HL-60/S4 (cell line): Measurements from ENCODE around the gene HTRA3.

Source experiments
- in situ Hi-C: fragments of 300-500 bp; cut with MboI; formaldehyde crosslinking; loops from 2 replicates; pipeline ENCODE4 v1.14.3; 2022; ENCODE audit warnings: low sequenced_read_pairs

The HTRA3 gene

DNA sequence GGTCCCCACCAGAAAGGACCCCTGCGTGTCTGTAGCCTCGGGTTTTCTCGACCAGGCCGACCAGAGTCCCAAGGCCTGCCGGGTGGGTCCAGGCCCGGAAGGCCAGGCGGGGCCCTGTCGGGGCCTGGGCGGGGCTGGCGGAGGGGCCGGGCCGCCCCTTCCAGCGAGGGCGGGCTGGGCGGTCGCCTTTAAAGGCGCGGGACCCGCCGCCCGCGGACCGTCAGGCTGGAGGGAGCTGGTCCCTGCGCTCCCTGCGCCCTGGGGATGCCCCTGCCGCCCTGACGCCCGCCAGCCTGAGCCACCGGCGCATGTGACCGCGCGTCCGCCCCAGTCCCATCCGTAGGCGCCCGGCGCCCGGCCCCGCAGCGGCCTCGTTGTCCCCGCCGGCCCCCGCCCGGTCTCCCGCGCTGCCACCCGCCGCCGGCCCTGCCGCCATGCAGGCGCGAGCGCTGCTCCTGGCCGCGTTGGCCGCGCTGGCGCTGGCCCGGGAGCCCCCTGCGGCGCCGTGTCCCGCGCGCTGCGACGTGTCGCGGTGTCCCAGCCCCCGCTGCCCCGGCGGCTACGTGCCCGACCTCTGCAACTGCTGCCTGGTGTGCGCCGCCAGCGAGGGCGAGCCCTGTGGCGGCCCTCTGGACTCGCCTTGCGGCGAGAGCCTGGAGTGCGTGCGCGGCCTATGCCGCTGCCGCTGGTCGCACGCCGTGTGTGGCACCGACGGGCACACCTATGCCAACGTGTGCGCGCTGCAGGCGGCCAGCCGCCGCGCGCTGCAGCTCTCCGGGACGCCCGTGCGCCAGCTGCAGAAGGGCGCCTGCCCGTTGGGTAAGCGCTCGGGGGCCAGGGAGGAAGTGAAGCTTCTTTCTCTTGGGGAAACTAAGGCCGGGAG lies at the start of gene HTRA3:
TSS of gene HTRA3 (plus strand) at position 220 of the 883 bp plus-strand sequence. CDS start at position 435, 215 bp downstream.
- in situ Hi-C loops = no loop called here

DNA sequence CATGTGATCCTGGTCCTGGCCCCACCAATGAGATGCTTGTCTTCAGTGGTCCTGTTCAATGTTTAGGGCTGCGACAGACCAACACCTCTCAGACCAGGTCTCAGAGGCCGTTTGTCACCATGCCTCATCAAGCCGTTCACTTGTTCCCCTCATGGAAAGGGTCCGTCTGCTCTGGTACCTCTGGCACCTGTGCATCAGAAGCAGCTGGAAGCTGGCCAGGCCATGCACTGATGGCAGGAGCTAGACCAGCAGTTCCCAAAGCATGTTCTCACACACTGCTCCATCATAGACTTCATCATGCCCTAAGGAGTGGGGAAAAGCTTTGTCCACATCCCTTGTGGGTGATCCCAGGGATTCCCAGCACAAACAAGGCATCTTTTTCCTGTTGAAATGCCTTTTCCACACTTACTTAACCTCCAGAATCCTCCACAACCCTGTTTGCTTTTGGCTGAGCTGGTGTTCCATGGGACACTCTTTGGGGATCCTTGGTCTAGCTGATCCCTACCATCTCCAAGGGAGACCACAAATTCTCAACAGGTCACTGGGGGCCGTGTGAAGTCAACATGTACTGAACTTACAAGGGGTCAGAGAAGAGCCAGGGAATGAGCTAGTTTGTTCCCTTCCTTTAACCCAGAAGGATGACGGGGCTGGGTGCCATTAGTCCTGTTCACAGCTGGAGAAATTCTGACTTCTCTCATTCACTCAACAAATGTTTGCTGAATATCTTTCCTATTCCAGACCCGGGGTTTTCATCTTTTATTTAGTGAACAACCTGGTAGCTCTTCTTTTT lies 48.7 kb upstream of the HTRA3 start:
- in situ Hi-C loops = no loop called here

DNA sequence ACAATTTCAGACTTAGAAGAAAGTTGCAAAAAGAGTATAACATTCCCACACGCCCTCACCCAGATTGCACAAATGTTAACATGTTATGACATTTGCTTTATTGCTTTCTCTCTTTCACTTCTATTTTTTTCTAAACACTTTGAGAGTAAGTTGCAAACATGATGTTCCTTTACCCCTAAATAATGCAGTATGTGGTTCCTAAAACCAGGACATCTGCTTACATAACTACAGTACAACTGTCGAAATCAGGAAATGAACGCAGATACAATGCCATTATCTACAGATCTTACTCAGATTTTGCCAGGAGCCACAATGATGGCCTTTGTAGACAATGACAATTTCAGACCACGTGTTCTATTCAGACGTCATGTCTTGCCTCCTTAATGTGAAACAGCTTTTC lies 48.1 kb upstream of the HTRA3 start:
- in situ Hi-C loops = no loop called here

DNA sequence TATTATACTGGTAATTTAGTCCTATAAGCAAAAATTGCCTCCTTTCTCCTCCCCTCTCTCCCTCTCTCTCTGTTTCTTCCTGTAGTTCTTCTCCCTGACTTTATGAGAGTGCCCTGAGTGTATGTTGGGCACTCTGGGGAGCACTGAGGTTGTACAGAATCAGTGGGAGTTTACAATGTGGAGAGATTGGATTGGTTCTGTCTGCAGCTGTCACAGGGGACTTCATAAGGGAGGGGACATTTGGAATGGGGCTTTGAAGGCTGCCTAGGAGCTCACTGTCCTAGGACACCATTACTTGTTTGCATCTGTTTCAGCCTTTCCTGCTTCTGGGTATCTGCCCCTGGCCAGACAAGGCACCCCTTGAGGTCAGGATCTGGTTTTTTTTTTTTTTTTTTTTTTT lies 47.6 kb upstream of the HTRA3 start:
- in situ Hi-C loops = no loop called here

DNA sequence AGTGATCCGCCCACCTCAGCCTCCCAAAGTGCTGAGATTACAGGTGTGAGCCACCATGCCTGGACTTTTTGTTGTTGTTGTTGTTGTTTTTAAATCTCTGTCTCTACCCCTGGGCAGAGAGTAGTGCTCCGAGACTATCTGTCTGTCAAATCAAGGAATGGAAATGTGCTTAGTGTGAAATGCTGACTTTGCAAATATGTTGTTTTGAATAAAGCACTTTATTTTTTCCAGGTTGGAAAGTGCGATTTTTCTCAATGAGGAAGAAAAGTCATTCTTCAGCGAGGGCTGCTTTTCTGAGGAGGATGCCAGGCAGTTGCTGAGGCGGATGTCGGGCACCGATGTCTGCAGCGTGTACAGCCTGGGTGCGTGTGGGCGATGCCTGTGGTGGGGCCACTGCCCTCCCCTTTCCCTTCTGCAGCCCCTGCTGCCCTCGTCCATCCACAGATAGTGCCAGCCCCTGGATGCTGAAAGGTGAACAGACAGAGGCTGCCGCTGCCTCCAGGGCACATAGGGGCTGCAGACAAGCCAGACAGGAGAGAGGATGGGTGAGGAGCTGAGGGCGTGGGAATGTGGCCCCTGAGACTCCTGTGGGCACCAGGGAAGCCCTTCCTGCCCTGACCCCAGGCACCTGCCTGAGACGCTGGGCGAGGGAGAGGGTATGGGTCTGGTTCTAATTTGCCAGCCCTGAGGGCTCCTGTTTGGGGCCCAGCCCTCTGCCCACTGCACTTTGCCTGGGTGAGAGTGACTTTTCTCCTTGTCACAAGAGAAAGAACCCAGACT lies 46.8 kb upstream of the HTRA3 start:
- in situ Hi-C loops = no loop called here

DNA sequence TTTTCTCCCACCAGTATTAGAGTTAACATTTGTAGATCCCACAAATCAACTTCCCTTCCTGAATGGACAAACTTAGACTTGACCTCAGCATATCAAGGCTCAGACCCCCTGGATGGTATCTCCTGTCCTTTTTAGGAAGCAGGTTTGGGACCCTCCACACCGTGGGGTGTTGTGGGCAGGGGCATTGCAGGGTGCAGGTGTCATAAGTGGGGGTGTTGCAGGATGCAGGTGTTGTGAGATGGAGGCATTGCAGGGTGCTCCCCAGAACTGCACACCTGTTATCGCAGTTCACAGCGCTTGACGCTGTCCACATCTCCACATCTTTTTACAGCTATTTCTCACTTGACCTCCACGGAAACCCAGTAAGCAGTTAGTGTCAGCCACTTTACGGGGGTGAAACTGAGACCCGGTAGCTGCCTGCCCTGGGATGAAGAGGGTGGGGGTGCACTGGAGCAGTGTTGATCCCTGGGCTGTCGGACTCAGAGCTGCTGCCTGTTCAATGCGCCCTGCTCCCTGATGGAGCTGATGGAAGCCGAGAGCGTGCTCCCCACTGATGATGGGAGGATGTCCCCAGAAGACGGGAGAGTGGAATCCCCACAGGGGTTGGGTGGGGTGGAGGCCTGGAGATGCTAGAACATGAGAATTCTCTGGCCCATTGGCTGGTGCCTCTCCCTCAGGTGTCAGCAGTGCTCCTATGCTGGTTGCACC lies 45.1 kb upstream of the HTRA3 start:
- in situ Hi-C loops = no loop called here

DNA sequence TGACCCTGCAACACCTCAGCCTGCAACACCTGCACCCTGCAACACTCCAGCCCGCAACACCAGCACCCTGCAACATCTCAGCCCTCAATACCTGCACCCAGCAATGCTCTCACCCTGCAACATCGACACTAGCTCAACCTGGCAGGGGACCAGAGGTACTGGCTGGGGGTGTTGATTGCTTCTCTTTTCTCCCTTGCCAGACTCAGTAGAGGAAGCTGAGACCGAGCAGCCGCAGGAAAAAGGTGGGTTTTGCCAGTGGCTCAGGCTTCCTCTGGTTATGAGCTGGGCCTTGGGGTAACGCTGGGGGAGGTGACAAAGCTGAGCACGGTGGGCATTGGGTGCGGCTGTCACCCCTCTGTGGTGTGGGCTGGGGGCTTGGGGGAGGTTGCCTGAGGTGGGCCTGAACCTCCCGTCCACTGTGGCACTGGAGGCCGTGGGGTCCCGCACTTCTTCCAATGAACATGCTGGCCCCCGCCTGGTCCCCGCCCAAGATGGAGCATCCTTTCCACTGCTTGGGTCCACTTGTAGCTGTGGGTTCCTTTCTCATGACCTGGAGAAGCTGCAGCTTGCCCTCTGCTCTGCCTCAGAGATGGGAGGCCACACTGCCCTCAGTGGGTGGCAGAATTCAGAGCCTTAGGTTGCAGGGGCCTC lies 44.5 kb upstream of the HTRA3 start:
- in situ Hi-C loops = no loop called here

DNA sequence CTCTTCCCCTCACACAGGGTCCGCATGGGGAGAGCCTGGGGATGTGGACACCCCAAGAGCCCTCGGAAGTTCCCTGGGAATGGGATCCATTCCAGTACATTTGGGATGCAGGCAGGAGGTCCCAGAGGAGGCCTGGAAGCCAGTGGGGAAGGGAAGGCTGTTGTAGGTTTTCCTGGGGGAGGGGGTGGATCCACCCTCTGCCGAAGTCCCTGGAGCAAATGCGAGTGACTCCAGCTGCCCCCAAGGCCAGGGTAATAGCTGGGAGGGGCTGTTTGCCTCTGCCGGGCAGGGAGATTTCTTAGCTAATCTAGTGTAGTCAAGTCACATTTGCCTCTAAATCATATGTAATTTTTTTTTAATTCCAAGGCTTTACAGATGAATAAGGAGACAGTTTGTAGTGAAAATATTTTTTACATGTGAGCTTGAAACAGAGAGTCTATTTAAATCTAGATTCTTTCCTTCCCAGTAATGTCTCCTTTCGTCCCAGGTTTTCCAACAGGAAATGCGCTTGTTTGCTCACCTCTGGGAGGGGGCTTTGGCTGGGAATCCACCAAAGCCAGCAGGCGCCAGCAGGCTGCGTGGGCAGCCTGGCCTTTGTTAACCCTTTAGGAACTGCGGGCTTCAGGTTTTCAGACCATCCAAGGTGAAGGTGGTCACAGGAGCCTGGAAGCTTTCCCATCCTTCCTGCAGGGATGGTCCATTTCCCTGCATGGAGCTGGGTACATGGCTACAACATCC lies 43.7 kb upstream of the HTRA3 start:
- in situ Hi-C loops = no loop called here

DNA sequence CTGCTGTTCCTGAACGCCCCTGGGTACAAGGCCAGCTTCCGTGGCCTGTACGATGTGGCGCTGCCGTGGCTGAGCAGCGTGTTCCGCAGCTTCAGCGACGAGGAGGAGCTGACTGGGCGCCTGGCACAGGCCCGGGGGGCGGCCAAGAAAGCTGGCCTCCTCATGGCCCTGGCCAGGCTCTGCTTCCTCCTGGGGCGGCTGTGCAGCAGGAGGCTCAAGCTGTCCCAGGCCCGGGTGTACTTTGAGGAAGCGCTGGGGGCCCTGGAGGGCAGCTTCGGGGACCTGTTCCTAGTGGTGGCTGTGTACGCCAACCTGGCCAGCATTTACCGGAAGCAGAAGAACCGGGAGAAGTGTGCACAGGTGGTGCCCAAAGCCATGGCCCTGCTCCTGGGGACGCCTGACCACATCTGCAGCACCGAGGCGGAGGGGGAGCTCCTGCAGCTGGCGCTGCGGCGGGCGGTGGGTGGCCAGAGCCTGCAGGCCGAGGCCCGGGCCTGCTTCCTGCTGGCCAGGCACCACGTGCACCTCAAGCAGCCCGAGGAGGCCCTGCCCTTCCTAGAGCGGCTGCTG lies 42.3 kb upstream of the HTRA3 start:
- in situ Hi-C loops = no loop called here

DNA sequence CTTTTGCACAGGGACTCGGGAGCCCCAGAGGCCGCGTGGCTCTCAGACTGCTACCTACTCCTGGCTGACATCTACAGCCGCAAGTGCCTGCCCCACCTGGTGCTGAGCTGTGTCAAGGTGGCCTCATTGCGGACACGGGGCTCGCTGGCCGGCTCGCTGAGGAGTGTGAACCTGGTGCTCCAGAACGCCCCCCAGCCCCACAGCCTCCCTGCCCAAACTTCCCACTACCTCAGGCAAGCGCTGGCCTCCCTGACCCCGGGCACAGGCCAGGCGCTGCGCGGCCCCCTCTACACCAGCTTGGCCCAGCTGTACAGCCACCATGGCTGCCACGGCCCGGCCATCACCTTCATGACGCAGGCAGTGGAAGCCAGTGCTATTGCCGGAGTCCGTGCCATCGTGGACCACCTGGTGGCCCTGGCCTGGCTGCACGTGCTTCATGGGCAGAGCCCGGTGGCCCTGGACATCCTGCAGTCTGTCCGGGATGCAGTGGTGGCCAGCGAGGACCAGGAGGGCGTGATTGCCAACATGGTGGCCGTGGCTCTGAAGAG lies 41.7 kb upstream of the HTRA3 start:
- in situ Hi-C loops = no loop called here

DNA sequence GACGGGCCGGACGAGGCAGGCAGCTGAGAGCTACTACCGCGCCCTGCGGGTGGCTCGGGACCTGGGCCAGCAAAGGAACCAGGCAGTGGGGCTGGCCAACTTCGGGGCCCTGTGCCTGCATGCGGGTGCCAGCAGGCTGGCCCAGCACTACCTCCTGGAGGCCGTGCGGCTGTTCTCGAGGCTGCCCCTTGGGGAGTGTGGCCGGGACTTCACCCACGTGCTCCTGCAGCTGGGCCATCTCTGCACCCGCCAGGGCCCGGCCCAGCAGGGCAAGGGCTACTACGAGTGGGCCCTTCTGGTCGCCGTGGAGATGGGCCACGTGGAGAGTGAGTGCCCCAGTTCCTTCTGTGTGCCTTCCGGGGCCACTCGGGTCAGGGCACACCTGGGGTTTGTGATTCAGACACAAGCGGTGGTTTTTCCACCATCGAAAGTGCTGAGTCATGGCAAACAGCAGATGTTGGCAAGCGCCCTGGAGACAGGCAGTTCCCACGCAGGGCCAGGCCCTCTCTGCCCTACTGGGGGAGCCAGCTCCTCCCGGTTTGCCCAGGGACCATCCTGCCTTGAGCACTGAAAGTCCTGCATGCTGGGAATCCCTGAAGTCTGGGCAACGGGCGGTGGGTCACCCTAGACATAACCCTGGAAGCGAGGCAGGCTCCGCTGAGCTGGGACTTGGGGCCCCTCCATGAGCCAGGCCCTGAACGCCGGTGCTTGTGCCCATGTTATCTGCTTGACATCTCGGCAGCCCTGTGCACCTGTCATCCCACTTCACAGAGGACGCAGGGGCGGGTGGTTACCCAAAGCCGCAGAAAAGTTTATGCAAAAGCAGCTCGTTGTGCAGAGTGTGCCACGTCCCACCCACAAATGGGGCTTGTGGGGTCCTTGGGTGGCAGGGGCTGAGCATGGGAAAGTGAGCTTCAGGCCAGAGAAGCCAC lies 41.0 kb upstream of the HTRA3 start:
- in situ Hi-C loops = no loop called here

DNA sequence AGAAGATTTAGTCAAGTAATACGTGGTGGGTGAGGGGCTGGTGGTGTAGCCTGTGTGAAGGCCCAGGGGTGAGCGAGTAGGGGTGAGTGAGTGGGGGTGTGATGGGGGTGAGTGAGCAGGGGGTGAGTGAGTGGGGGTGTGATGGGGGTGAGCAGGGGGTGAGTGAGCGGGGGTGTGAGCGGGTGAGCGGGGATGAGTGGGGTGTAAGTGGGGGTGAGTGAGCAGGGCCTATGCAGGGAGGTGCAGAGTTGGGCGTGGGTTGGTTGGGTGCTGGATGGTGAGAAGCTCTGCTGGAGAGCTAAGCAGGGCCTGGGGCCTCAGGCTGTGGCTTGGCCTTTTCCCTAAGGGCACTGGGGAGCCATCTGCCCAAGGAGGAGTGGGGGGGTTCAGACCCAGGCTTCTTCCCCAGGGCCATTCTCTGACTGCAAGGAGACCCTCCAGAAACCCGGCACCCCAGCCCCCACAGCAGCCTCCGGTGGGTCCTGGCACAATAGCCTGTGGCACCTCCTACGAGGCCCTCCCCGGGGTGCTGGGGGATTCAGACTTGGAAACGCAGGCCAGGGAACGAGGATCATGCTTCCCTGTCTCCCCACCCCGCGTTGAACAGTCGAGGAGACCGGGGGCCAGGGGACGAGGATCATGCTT lies 40.1 kb upstream of the HTRA3 start:
- in situ Hi-C loops = no loop called here

DNA sequence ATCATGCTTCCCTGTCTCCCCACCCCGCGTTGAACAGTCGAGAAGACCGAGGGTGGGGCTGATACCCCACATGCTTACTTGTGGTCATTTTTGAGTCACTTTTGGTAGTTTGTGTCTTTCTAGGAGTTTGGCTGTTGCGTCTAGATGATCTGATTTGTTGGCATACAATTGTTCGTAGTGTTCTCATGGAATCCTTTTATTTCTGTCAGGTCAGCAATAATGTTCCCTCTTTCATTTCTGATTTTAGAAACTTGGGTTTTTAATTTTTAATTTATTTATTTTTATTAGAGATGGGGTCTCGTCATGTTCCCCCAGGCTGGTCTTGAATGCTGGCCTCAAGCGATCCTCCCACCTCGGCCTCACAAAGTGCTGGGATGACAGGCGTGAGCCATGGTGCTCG lies 39.5 kb upstream of the HTRA3 start:
- in situ Hi-C loops = no loop called here

DNA sequence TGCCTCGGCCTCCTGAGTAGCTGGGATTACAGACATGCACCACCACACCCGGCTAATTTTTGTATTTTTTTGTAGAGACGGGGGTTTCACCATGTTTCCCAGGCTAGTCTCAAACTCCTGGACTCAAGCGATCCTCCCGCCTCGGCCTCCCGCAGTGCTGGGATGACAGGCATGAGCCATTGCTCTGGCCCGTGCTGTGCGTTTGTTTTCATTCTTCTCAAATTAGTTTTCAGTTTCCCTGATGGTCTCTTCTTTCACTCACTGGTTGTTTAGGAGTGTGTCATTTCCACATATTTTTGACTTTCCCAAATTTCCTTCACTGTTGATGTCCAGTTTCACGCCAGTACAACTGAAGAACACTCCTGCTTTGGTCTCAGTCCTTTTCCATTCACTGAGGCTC lies 38.7 kb upstream of the HTRA3 start:
- in situ Hi-C loops = no loop called here

DNA sequence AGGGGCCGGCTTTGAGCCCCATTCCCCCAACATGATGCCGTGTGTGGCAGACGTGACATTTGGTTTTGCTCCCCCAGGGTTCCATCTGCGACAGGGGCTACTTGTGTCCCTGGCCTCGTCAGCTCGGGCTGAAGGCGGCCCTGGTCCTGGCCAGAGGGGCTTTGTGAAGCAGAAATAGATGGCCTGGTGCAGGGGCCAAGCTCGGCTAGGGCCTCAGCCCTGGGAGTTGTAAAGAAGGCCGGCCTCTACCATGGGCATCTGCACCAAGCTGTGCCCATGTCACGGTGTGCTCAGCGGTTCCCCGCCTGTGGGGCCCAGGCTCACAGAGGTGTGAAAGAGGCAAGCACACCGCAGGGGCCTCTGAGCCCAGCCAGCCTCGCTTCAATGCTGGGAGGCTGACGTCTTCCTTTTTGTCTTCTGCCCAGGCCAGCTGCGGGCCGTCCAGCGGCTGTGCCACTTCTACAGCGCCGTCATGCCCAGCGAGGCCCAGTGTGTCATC lies 38.0 kb upstream of the HTRA3 start:
- in situ Hi-C loops = no loop called here

DNA sequence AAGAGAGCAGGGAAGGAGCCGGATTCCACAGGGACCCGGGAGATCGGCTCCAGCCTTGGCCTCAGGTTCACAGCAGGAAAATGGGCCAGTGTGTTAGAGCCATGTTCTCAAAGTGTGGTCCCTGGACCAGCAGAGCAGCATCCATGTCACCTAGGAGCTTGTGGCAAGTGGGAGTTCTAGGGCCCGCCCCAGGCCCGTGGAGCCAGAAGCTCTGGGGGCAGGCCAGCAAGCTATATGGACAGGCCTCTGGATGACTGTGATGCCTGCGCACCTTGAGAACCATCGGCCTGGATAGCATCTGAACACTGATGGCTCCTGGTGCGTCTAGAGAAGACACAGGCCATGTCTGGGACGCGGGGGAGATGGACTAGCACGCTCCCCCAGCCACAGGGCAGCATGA lies 36.8 kb upstream of the HTRA3 start:
- in situ Hi-C loops = no loop called here
